ENCODE results near the gene AUNIP.

AUNIP gene

GRCh38 chr1:25798666-25799351 is 60.4 kb downstream of the AUNIP start:
- H3K27me3 ChIP-seq (ENCODE audit: insufficient read depth, low read length), result no peaks in the 10 kb centered on the region
- H4K8ac ChIP-seq (ENCODE audit: low read depth, low read length), result no peak overlapping the region
- peaks cover 4% of the 10 kb centered on the region for H3K79me2 ChIP-seq (ENCODE audit: control insufficient read depth, insufficient read depth, low read length, poor library complexity)
- WGBS (ENCODE audit: extremely low coverage, insufficient coverage, insufficient read length), result no CpG with 5 or more reads among the region's 8 CpGs
- peaks cover 11 to 13% of the 10 kb centered on the region in 2 experiments for H3K4me1 ChIP-seq (ENCODE audit: control insufficient read depth in 1 of 2, insufficient read depth in 2 of 2, low read length in 2 of 2)
- peaks cover 3% of the 10 kb centered on the region for H3K79me1 ChIP-seq (ENCODE audit: low read length)
- no peak overlapping the region for H2BK5ac ChIP-seq (ENCODE audit: low read depth, low read length, poor library complexity)
- peak overlapping the region; percentile 68 for H2AK5ac ChIP-seq (ENCODE audit: low read length)
- H2BK12ac ChIP-seq (ENCODE audit: low read length), result no peak overlapping the region
- H3K36me3 ChIP-seq (ENCODE audit: control insufficient read depth in 1 of 2, insufficient read depth in 2 of 2, low read length in 2 of 2), result no peaks in the 10 kb centered on the region
- H4K12ac ChIP-seq (ENCODE audit: low read depth, low read length), result no peak overlapping the region
- H3K4ac ChIP-seq (ENCODE audit: low read depth, low read length), result no peak overlapping the region
- no peak overlapping the region for H3K4me3 ChIP-seq (ENCODE audit: low read depth, low read length)
- H3K23ac ChIP-seq (ENCODE audit: low read length), result no peak overlapping the region
- no peak overlapping the region for H2AFZ ChIP-seq (ENCODE audit: insufficient read depth, low read length, poor library complexity)
- no peak overlapping the region for H3K18ac ChIP-seq (ENCODE audit: low read length)
- no peak for DNase-seq
- no peaks in the 10 kb centered on the region for H3K9me3 ChIP-seq (ENCODE audit: insufficient read depth, low read depth, low read length)
- no peak overlapping the region for H4K91ac ChIP-seq (ENCODE audit: low read depth, low read length)
- no peak overlapping the region for H3K4me2 ChIP-seq (ENCODE audit: low read length)
- no peak overlapping the region for H3K14ac ChIP-seq (ENCODE audit: low read length)
- no peak overlapping the region for H2BK120ac ChIP-seq (ENCODE audit: insufficient read depth, low read length, poor library complexity)
- H3K27ac ChIP-seq (ENCODE audit: low read depth, low read length), result no peak overlapping the region
- no peak overlapping the region for H3K9ac ChIP-seq (ENCODE audit: low read length)

- Histone ChIP-seq H2BK12ac (ENCODE audit: low read length) (no peak overlapping the region), H3K27me3 (ENCODE audit: insufficient read depth, low read length) (no peaks in the 10 kb centered on the region), H3K9me3 (ENCODE audit: insufficient read depth, low read depth, low read length) (no peaks in the 10 kb centered on the region), H3K18ac (ENCODE audit: low read length) (no peak overlapping the region), H3K4me2 (ENCODE audit: low read length) (no peak overlapping the region), H3K9ac (ENCODE audit: low read length) (no peak overlapping the region), H3K79me2 (ENCODE audit: control insufficient read depth, insufficient read depth, low read length, poor library complexity) (peaks cover 4% of the 10 kb centered on the region), H4K12ac (ENCODE audit: low read depth, low read length) (no peak overlapping the region), H3K36me3 (ENCODE audit: control insufficient read depth in 1 of 2, insufficient read depth in 2 of 2, low read length in 2 of 2) (no peaks in the 10 kb centered on the region), H2AFZ (ENCODE audit: insufficient read depth, low read length, poor library complexity) (no peak overlapping the region), H3K4ac (ENCODE audit: low read depth, low read length) (no peak overlapping the region), H2BK120ac (ENCODE audit: insufficient read depth, low read length, poor library complexity) (no peak overlapping the region), H3K4me3 (ENCODE audit: low read depth, low read length) (no peak overlapping the region), H3K23ac (ENCODE audit: low read length) (no peak overlapping the region), H2AK5ac (ENCODE audit: low read length) (peak overlapping the region; percentile 4), H4K8ac (ENCODE audit: low read depth, low read length) (no peak overlapping the region), H3K79me1 (ENCODE audit: low read length) (peaks cover 3% of the 10 kb centered on the region), H3K27ac (ENCODE audit: low read depth, low read length) (no peak overlapping the region), H3K4me1 (ENCODE audit: control insufficient read depth in 1 of 2, insufficient read depth in 2 of 2, low read length in 2 of 2) (peaks cover 11 to 13% of the 10 kb centered on the region in 2 experiments), H4K91ac (ENCODE audit: low read depth, low read length) (no peak overlapping the region), H3K14ac (ENCODE audit: low read length) (no peak overlapping the region), H2BK5ac (ENCODE audit: low read depth, low read length, poor library complexity) (no peak overlapping the region)
- peak in 1 of 2 donors; percentile 40 for DNase-seq
- no CpG with 5 or more reads among the region's 8 CpGs for WGBS (ENCODE audit: extremely low coverage, insufficient coverage, insufficient read length)
These were observed 61.3 kb downstream of the AUNIP start for GRCh38 chr1:25797939-25798338.

GRCh38 chr1:25796811-25797458 is 62.3 kb downstream of the AUNIP start:
- DNase-seq, result peak; percentile 59 to 91
- H3K4me3 ChIP-seq (ENCODE audit: low read depth, low read length), result no peak overlapping the region
- H2BK120ac ChIP-seq (ENCODE audit: insufficient read depth, low read length, poor library complexity), result no peak overlapping the region
- H4K91ac ChIP-seq (ENCODE audit: low read depth, low read length), result no peak overlapping the region
- H3K4me1 ChIP-seq (ENCODE audit: control insufficient read depth in 1 of 2, insufficient read depth in 2 of 2, low read length in 2 of 2), result peaks cover 11% of the 10 kb centered on the region in 2 experiments
- no CpG with 5 or more reads among the region's 19 CpGs for WGBS (ENCODE audit: extremely low coverage, insufficient coverage, insufficient read length)
- H4K8ac ChIP-seq (ENCODE audit: low read depth, low read length), result no peak overlapping the region
- H3K9ac ChIP-seq (ENCODE audit: low read length), result no peak overlapping the region
- no peaks in the 10 kb centered on the region for H3K9me3 ChIP-seq (ENCODE audit: insufficient read depth, low read depth, low read length)
- no peak overlapping the region for H3K14ac ChIP-seq (ENCODE audit: low read length)
- H3K36me3 ChIP-seq (ENCODE audit: control insufficient read depth in 1 of 2, insufficient read depth in 2 of 2, low read length in 2 of 2), result no peaks in the 10 kb centered on the region
- H2BK12ac ChIP-seq (ENCODE audit: low read length), result no peak overlapping the region
- H3K18ac ChIP-seq (ENCODE audit: low read length), result no peak overlapping the region
- H3K27ac ChIP-seq (ENCODE audit: low read depth, low read length), result no peak overlapping the region
- no peak overlapping the region for H3K23ac ChIP-seq (ENCODE audit: low read length)
- peaks cover 4% of the 10 kb centered on the region for H3K79me2 ChIP-seq (ENCODE audit: control insufficient read depth, insufficient read depth, low read length, poor library complexity)
- H3K27me3 ChIP-seq (ENCODE audit: insufficient read depth, low read length), result no peaks in the 10 kb centered on the region
- H2AK5ac ChIP-seq (ENCODE audit: low read length), result no peak overlapping the region
- no peak overlapping the region for H2AFZ ChIP-seq (ENCODE audit: insufficient read depth, low read length, poor library complexity)
- peaks cover 3% of the 10 kb centered on the region for H3K79me1 ChIP-seq (ENCODE audit: low read length)
- H2BK5ac ChIP-seq (ENCODE audit: low read depth, low read length, poor library complexity), result no peak overlapping the region
- H4K12ac ChIP-seq (ENCODE audit: low read depth, low read length), result no peak overlapping the region
- H3K4me2 ChIP-seq (ENCODE audit: low read length), result no peak overlapping the region
- no peak overlapping the region for H3K4ac ChIP-seq (ENCODE audit: low read depth, low read length)

- Histone ChIP-seq H3K23ac (ENCODE audit: low read length) (no peak overlapping the region), H3K4ac (ENCODE audit: low read depth, low read length) (no peak overlapping the region), H4K12ac (ENCODE audit: low read depth, low read length) (no peak overlapping the region), H4K91ac (ENCODE audit: low read depth, low read length) (no peak overlapping the region), H3K9ac (ENCODE audit: low read length) (no peak overlapping the region), H3K79me1 (ENCODE audit: low read length) (peaks cover 3% of the 10 kb centered on the region), H3K14ac (ENCODE audit: low read length) (no peak overlapping the region), H3K4me2 (ENCODE audit: low read length) (no peak overlapping the region), H3K36me3 (ENCODE audit: control insufficient read depth in 1 of 2, insufficient read depth in 2 of 2, low read length in 2 of 2) (no peaks in the 10 kb centered on the region), H3K18ac (ENCODE audit: low read length) (no peak overlapping the region), H4K8ac (ENCODE audit: low read depth, low read length) (no peak overlapping the region), H3K79me2 (ENCODE audit: control insufficient read depth, insufficient read depth, low read length, poor library complexity) (peaks cover 4% of the 10 kb centered on the region), H3K4me3 (ENCODE audit: low read depth, low read length) (no peak overlapping the region), H3K27ac (ENCODE audit: low read depth, low read length) (no peak overlapping the region), H3K27me3 (ENCODE audit: insufficient read depth, low read length) (no peaks in the 10 kb centered on the region), H3K9me3 (ENCODE audit: insufficient read depth, low read depth, low read length) (no peaks in the 10 kb centered on the region), H2BK5ac (ENCODE audit: low read depth, low read length, poor library complexity) (no peak overlapping the region), H2BK120ac (ENCODE audit: insufficient read depth, low read length, poor library complexity) (no peak overlapping the region), H2BK12ac (ENCODE audit: low read length) (no peak overlapping the region), H2AFZ (ENCODE audit: insufficient read depth, low read length, poor library complexity) (no peak overlapping the region), H2AK5ac (ENCODE audit: low read length) (no peak overlapping the region), H3K4me1 (ENCODE audit: control insufficient read depth in 1 of 2, insufficient read depth in 2 of 2, low read length in 2 of 2) (peaks cover 11% of the 10 kb centered on the region in 2 experiments)
- WGBS (ENCODE audit: extremely low coverage, insufficient coverage, insufficient read length), result no CpG with 5 or more reads among the region's 22 CpGs
- DNase-seq, result peak in 1 of 2 donors; percentile 71
These were observed 63.1 kb downstream of the AUNIP start for GRCh38 chr1:25795946-25796810.
